ENCODE results near the gene STX8.

DNA sequence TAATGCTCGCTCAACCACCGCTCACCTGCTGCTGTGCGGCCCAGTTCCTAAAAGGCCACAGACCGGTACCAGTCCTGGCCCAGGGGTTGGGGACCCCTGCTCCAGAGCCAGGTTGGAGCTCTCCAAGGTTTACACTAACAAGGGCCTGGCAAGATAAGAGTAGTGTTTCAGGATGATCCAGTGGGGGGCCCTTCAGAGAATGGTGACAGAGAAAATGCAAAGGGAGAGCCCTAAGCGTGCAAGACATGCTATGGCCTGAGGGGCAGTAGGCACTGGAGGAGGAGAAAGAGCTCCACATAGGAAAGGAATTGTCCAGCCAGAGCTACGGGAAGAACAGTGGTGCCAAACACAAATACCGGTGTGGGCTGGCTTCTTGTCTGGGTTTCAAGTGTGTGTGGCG, 233.4 kb downstream of the STX8 start:
- TF ChIP-seq, protein P1, sequence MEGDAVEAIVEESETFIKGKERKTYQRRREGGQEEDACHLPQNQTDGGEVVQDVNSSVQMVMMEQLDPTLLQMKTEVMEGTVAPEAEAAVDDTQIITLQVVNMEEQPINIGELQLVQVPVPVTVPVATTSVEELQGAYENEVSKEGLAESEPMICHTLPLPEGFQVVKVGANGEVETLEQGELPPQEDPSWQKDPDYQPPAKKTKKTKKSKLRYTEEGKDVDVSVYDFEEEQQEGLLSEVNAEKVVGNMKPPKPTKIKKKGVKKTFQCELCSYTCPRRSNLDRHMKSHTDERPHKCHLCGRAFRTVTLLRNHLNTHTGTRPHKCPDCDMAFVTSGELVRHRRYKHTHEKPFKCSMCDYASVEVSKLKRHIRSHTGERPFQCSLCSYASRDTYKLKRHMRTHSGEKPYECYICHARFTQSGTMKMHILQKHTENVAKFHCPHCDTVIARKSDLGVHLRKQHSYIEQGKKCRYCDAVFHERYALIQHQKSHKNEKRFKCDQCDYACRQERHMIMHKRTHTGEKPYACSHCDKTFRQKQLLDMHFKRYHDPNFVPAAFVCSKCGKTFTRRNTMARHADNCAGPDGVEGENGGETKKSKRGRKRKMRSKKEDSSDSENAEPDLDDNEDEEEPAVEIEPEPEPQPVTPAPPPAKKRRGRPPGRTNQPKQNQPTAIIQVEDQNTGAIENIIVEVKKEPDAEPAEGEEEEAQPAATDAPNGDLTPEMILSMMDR (IDR thresholded peaks at IDR 0.05): no peak
- no peak for TF ChIP-seq POLR2A (IDR thresholded peaks at IDR 0.05)

Measured in stomach (tissue), 4 donors.